DMS53 treated with DMSO at 0.1 percent for 48 hours (cell line): ENCODE data around the gene RRM1.
A peak's percentile ranks its signal among the peaks of the same experiment; 100 is the strongest.

Source experiments
- DNase-seq: peaks from one replicate; lab custom pipeline; 2025; ENCODE audit not compliant: unreplicated experiment; lab: John Stamatoyannopoulos, UW

Gene RRM1

GRCh38 chr11:4185561-4185960, 91.0 kb downstream of the RRM1 start:
- DNase-seq = no peak

- DNase-seq = no peak
Observed at GRCh38 chr11:4186464-4187054, 92.0 kb downstream of the RRM1 start.

- DNase-seq = peak; percentile 64
Observed at GRCh38 chr11:4187055-4187988, 92.7 kb downstream of the RRM1 start.
